ENCODE data around the gene TSPOAP1.

TSPOAP1 gene

GRCh38 chr17:58368860-58369213 is 40.2 kb upstream of the TSPOAP1 start:
- TF ChIP-seq SIN3A (IDR thresholded peaks at IDR 0.05; ENCODE audit: borderline replicate concordance, insufficient read depth, low read length) (no peak), POLR2AphosphoS5 (IDR thresholded peaks at IDR 0.05; ENCODE audit: low read depth, low read length) (no peak), REST (IDR thresholded peaks at IDR 0.05; ENCODE audit: insufficient read depth in 1 of 2, low read depth in 2 of 2, low read length in 2 of 2) (no peak), FOXP2 (optimal IDR thresholded peaks at IDR 0.05; ENCODE audit: borderline replicate concordance, extremely low read depth, extremely low read length, insufficient read depth) (no peak), TAF1 (IDR thresholded peaks at IDR 0.05; ENCODE audit: borderline replicate concordance, insufficient read depth, low read length) (no peak)

DNA sequence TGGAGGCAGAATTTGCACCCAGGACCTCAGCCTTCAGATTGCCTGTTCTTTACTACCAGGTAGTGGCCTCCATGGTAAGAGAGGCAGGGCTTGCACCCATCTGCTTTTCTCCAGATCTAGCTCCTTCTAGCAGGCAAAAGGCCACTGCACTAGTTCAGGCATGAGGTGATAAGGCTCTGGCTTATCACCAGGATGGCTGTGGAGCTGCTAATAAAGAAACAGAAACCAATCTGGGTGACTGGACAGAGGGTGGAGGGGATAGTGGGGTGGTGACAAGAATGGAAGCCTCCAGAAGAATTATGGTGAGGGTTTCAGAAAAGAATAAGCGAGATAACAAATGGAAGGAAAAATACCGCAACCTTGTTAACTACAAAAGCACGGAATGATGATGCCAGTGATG is 38.9 kb upstream of the TSPOAP1 start:
- TF ChIP-seq REST (IDR thresholded peaks at IDR 0.05; ENCODE audit: insufficient read depth in 1 of 2, low read depth in 2 of 2, low read length in 2 of 2) = no peak
- no peak for TF ChIP-seq FOXP2 (optimal IDR thresholded peaks at IDR 0.05; ENCODE audit: borderline replicate concordance, extremely low read depth, extremely low read length, insufficient read depth)
- no peak for TF ChIP-seq SIN3A (IDR thresholded peaks at IDR 0.05; ENCODE audit: borderline replicate concordance, insufficient read depth, low read length)
- no peak for TF ChIP-seq TAF1 (IDR thresholded peaks at IDR 0.05; ENCODE audit: borderline replicate concordance, insufficient read depth, low read length)
- TF ChIP-seq POLR2AphosphoS5 (IDR thresholded peaks at IDR 0.05; ENCODE audit: low read depth, low read length) = no peak

DNA sequence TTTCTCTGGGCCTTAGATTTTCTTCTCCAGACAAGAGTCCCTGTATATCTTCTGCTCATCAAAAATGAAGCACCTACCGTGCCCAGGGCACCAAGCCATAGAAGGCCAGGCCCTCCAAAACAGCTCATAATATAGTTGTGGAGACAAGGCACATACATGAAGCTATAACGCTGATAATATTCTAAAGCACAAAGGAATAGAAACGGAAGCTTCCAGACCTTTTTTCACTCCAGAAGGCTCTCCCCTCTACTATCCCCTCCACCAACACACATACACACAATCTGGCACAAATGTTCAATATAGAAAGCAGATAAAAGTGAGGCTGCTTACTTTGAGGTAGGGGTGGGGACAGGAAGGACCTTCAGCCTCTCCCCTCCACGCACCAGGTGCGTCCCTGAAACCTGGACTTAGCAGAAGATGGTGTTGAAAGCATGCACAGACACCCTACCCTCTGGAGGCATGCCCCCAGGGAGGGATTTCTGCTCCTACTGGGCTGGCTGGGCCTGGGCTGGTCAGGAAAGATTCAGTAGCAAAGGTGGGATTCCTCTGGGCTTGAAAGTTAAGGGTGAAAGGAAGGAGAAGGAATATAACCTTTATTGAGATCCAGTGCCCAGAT is 37.5 kb upstream of the TSPOAP1 start:
- no peak for TF ChIP-seq REST (IDR thresholded peaks at IDR 0.05; ENCODE audit: insufficient read depth in 1 of 2, low read depth in 2 of 2, low read length in 2 of 2)
- TF ChIP-seq SIN3A (IDR thresholded peaks at IDR 0.05; ENCODE audit: borderline replicate concordance, insufficient read depth, low read length) = no peak
- TF ChIP-seq TAF1 (IDR thresholded peaks at IDR 0.05; ENCODE audit: borderline replicate concordance, insufficient read depth, low read length) = no peak
- TF ChIP-seq POLR2AphosphoS5 (IDR thresholded peaks at IDR 0.05; ENCODE audit: low read depth, low read length) = no peak

- no peak for TF ChIP-seq FOXP2 (optimal IDR thresholded peaks at IDR 0.05; ENCODE audit: borderline replicate concordance, extremely low read depth, extremely low read length, insufficient read depth)
- TF ChIP-seq REST (IDR thresholded peaks at IDR 0.05; ENCODE audit: insufficient read depth in 1 of 2, low read depth in 2 of 2, low read length in 2 of 2) = no peak
- no peak for TF ChIP-seq TAF1 (IDR thresholded peaks at IDR 0.05; ENCODE audit: borderline replicate concordance, insufficient read depth, low read length)
- no peak for TF ChIP-seq SIN3A (IDR thresholded peaks at IDR 0.05; ENCODE audit: borderline replicate concordance, insufficient read depth, low read length)
- no peak for TF ChIP-seq POLR2AphosphoS5 (IDR thresholded peaks at IDR 0.05; ENCODE audit: low read depth, low read length)
Observed at GRCh38 chr17:58365185-58365979, 36.8 kb upstream of the TSPOAP1 start.

All from PFSK-1 (cell line).